IPS-NIHi7 (cell line): Measurements from ENCODE around the gene EDAR.

ENCODE experiments used
- DNase-seq: peaks from one replicate; pipeline ENCODE4 v3.0.0; 2012; ENCODE audit warnings: mixed read lengths; ENCODE audit errors: extremely low spot score

Gene EDAR

DNA sequence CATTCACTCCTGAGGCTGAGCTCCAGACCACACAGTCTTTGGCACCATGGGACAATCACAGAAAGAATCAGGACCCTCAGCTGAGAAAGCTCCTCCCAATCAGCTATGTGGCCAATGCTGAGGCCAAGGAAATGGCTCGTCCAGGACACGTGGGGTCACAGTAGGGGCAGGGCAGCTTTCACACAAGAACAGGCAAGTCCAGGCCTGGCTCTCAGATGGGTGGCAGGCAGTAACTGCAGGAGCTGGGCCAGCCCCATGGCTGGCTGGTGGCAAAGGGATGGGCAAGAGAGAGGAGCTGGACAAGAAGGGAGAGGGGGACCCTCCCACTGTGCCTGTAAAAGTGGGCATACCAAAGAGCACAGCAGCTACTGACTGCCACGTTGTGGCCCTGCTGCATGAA lies 12.2 kb upstream of the EDAR start:
- no peak for DNase-seq

DNA sequence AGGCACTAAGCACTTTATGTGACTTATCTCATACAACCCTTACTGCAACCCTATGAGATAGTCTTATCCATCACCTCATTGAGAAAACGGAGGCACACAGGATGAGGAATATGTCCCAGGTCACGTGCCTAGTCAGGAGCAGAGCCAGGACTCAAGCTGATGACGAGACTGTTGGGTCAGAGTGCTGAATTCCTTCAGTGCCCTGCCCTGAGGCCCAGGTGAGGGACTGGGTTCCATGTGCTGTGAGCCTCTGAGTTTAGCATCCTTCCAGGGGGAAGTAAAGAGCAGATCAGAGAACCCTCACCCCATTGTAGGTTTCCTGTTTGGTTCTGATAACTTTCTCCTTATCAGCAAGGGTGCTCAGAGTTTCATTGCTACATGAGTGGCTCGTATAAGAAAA lies 11.7 kb upstream of the EDAR start:
- no peak for DNase-seq

DNA sequence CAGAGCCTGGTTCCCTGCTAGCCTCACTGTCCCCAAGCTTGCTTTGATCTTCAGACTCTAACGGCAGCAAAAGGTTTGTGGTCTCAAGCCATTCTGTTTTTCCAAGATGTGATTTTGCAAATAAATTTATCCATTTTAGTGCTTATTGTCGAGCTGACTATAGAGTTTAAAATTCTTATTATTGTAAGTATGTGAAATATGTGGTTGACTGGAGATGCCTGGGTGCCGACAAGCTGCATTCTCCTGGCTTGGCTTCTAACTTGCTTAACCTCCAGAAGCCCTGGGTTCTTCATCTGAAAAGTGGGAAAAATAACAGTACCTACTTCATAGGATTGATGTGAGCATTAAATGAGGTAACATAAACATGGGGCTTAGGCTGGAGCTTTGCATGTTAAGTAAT lies 9.9 kb upstream of the EDAR start:
- DNase-seq: no peak

DNA sequence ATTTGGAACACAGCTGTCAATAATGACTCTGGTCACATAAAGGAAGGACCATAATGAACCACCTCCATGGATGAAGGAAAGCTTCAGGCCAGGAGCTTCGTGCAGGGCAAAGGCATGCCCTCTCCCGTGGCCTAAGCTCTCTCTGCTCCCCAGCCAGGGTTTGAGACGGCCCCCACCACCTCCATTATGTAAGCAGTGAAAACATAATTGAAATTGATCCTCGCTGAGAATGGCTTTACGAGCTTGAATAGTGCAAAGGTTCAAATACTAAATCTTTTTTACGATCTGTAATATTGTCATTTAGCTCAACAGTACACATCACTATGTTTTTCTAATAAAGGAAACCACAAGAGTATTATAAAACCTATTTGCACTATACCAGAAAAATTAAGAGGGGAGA lies 5.2 kb upstream of the EDAR start:
- no peak for DNase-seq

DNA sequence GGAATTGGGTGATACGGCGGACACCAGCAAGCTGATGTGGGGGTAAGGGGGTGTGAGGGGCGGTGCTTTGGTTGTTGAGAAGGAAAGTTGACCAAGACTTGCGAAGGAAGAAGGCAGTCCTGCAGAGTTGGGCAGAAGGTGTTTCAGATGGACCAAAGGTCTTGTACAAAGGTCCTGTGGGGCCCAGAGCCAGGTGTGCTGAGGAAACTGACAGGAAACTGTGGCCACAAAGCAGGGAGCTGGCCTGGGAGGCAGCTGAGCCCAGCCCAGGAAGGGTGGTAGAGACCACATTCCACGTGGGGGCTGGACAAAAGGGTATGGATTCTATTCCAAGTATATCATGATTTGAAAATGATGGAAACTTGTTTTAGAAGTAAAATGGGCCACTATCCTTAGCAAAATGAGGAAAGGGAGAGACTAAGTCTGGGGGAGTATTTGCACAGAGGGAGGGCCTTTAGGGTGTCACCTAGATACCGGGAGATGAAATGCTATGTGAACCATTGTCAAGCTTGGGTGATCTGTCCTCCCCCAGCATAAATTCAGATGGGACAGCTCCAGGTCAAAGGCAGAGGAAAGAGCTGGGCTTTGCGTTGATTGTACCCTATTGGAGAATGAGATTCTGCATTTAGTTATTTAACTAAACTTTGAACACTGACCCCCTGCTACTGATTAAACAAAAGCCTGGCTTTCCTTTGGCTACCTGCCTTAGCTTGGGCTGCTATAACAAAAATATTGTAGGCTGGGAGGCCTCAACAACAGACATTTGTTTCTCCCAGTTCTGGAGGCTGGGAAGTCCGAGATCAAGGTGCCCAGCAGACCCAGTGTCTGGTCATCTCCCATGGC lies 4.3 kb upstream of the EDAR start:
- DNase-seq: no peak

DNA sequence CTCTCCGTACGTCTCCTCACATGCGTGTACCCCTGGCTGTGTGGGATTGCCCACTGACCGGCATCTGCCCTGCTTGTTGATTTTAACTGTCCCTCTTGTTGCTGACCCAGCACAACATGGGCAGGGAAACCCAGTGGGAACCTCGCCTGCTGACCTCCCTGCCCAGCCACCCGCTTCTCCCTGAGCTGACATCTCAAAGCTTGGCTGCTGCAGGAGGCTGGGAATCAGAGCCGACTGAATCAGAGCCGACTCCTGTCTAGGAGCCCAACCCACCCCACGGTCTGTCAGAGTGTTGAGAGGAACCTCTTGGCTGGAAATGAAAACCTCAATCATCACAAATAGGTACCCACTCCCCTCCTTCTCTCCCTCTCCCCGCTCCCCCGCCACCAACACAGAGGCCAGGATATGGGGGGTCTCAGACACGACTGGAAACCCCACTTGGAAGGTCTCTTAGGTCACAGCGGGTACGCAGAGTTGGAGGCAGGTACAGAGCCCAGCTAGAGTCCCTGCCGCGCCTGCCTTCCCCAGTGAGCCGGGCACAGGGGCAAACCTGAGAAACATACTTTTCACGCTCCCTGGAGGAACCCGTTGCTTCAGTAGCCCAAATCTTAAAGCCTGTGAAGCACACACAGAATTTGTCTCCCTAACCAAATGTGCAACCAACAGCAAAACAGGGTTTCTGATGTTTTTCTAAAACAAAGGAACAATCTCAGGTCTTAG lies 784 bp downstream of the EDAR start:
- no peak for DNase-seq

DNA sequence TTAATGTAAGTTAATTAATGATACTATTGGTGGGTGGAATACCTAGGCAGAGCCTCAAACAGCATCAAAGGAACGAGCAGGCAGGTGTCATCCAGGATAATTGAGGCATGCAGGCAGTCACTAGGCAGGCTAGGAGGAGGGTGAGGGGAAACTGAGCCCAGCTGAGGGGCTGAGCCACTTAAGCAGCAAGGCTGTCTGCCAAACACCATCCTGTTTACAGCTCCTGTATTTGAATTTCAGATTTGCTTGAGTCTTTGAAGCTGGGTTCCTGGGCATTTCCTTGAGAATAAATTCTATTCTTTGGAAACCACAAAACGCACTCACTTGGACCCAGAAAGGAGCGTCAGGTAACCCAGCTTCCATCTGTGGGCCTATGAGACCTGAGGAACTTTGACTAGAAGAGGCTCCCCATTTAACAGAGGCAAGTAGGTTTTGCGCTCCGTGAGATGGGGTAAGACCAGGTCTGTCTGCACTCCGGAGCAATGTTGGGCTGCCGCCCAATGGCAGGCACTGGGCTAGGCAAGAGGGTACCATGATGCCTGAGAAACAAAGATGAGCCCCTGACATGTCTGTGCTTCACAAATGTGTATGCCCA lies 2.0 kb downstream of the EDAR start:
- no peak for DNase-seq

DNA sequence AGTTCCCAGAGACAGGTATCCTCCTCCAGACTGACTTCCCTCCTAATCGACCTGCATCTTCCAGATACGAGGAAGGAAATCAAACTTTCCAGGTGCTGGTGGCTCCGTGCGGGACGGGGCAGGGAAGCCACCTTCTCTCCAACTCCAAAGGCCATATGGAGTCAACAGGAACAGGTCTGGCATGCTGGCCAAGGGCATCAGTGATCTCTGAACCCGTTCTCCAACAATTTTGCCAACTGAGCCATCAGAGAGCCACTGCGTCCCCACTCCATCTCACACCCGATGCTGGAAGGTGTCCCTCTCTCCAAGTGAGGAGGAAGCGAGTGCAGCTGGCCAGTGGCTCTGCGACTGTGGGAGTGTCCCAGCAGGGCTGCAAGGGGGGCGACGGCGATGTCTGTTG lies 5.4 kb downstream of the EDAR start:
- DNase-seq: no peak

DNA sequence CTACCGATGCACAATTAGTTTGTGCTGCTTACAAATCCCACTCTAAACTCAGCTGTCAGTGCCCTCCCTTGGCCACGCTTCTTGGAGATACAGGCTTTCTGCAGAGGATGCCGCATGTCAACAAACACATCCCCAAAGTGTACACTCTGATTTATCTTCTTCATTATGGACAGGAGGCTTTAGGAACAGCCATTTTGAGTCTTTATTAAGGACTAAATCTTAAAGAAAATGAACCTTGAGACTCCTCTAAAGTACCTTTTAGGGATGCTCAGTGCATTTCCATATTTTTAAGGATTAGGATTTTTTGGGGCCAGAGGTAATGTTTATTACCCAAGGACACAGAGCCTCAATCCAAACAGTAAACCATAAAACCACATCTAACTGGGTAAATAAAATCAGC lies 6.0 kb downstream of the EDAR start:
- no peak for DNase-seq

DNA sequence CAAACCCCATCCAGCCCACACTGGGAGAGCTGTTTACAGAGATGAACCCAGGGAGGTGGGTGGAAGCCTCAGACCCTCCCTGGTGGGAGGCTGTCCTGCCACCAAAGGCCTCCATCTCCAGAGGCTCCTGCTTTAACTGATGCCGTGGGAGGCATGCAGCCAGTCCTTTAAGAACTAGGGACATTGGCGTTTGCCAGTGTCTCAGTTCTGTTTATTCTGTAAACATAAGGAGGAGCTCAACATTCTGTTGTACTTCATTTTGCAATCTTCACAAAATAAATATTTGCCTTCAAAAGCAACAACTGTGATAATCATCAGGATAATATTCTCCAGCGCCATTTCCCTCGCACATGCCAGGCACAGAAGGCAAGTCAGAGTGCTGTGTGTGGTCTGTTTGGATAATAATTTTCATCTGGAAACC lies 6.8 kb downstream of the EDAR start:
- DNase-seq: no peak

DNA sequence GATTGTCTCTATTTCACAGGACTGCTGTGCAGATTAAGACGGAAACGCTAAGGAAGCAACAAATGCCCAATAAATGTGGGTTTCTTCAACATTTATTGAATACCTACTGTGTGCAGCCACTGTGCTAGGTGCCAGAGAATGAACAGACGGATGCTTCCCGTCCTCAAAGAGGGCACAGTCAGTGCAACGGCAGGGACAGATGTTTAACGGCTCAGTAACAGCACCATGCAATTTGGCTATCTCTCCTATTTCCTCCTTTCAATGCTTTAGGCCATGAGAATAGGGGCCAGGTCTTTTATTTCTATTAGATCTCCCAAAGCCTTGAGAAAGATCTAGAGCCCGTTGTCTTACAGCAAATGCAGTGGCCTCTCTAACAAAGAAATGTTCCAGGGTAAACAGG lies 7.2 kb downstream of the EDAR start:
- no peak for DNase-seq

DNA sequence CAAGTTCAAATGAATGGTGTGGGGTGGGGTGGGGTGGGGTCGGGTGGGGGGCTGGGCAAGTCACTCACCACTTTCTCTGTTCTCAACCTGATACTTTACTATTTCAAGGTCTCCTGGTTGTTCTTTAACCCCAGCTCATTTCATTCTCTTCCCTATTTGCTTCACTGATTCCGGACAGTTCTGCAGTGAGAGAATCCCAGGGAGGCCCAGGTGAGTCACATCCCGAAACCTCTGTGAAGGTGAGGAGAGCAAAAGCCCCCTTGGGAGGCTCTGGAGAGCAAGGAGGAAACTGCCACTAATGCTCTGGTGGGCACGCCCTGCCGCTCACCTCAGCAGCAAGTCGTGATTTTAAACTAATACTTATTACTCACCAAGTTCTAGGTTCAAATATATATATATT lies 8.9 kb downstream of the EDAR start:
- DNase-seq: no peak

DNA sequence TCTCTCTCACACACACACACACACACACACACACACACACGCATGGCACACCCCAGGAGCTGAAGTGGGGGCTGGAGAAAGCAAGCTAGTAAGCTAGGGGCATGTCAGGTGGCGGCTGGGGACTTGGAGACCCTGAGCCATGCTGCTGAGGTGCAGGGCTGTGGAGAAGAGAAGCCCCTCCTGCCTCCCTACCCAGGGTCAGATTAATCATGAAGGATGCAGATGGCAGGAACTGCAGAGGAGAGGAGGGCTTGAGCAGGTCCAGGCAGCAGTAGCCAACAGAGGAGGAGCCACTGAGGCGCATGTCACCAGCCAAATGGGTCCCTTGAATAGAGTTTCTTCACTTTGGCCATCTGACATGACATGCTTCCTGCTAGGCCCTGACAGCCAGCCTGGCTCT lies 9.6 kb downstream of the EDAR start:
- no peak for DNase-seq

DNA sequence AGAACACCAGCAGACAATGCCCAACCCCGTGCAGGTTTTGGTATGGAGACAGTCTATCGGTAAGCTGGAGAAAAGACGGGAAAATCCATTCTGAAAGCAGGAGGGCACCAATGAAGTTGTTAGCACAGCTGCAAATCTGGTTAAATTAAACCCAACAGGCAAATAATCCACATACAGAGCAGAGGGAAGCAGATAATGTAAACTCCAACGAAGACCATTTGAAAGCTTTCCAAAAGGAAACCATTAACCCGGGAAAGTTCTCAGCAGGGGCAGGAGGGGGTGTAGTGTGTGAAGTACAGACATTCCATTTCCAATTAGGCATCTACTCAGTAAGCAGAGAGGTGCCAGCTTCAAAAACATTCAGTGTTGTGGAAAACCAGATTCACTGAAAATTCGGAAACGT lies 10.3 kb downstream of the EDAR start:
- no peak for DNase-seq

DNA sequence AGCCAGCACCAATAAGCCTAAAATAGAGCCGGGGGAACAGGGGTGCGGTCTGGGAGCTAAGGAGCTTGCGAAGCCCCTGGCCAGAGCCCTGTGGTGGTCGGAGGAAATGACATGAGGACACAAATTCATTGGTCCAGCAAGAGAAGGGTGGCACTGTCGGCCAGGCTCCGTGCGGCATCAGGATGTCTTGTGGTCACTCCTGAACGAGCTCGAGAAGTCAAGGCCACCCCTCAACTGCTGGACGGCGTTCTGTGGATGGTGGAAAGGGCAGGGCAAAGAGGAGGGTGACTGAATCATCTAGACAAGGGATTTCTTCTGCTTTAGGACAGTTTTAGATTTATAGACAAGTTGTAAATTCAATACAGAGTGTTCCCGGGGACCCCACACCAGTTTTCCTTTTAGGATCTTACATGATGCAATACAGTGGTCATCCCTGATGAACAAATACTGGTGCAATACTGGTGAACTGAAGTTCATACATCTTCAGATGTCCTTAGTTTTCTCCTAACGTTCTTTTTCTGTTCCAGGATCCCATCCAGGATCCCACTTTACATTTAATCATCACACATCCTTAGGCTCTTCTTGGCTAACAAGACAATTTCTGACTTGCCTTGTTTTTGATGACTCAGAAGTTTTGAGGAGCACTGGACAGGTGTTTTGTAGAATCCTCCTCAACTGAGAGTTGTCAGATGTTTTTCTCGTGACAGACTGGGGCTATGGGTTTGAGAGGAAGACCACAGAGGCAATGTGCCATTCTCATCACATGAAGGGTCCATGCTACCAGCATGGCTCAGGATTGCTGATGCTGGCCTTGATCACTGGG lies 13.2 kb downstream of the EDAR start:
- no peak for DNase-seq

DNA sequence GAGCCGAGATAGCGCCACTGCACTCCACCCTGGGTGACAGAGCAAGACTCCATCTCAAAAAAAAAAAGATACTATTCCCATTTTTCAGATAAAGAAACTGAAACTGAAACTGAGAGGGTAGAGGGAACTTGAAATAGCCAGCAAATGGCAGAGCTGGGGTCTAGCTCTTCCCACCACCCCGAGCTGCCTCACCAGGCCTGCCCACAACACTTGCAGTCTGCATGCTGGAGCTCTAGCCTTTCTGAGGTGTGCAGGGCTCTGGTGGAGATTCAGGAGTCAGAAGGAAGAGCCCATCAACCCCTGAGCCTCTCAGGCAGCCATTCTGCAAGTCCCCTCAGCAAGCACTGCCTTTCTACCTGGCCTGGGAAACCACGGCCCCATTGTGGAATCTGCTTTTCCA lies 14.3 kb downstream of the EDAR start:
- DNase-seq: no peak

DNA sequence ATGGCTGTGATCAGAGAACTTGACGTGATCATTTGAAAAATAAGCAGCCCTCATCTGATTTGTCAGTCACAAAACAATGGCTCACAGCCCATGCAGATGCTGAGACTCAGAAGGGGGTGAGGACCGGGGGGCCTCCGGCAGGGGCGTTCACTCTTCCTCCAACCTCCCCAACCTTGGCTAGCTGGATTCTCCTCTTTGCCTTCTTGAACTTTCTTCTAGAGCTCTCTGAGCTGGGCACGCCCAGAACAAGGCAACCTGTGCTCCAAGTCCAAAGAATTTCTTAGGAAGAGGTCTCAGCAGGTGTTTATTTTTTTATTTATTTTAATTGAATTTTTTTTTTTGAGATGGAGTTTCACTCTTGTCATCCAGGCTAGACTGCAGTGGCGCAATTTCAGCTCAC lies 16.4 kb downstream of the EDAR start:
- DNase-seq: no peak

DNA sequence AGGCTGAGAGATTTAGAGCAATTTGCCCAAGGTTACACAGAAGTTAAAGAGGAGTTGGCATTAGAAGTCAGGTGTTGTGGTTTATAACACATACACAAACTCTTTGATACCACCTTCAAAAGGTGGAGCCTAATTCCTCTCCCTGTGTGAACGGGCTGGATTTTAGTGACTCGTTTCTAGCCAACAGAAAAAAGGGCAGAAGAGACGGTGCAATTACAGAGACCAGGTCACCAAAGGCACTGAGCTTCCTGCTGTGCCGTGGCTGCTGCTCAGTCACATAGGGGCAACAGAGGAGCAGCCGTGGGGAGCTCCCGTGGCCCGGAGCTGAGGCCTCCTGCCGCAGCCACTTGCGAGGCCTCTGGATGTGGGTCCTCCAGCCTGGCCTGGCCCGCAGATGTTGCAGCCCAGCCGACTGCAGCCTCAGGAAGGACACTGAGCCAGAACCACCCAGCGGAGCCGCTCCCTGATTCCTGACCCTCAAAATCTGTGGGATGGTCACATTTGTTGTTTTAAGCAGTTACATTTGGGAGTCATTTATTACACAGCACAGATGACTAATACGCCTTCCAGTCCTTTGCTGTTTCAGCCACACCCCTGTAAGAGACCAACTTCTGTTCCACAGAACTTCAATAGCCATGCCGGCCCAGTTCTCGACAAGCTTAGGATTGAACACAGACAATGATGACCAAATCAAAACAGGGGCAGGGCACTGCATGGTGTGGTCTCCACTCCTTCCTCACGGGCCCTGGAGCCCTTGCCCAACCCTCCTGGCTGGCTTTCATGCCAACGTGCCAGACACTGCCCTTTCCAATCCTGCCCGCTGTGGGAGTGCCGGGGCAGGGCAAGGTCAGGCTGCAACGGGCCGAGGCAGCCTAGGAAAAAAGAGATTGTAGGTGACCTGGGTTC lies 17.1 kb downstream of the EDAR start:
- DNase-seq: no peak

DNA sequence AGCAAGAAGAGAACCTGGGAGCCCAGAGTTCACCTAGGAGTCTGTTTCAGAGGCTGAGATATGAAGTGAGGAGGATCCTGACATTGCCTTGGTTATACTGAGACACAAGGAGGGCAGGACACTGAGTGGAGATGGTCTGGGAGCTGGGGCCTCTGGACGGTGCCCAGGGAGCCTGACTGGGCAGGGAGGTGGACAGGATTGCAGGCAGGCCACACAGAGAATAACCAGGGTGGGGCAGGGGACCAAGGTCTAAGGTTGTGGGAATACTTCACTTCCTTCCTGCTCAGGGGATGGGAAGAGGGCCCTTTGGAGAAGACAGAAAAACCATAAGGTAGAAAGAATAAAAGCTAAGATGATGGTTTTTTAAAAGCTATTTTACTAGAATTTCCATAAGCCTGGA lies 18.7 kb downstream of the EDAR start:
- no peak for DNase-seq

DNA sequence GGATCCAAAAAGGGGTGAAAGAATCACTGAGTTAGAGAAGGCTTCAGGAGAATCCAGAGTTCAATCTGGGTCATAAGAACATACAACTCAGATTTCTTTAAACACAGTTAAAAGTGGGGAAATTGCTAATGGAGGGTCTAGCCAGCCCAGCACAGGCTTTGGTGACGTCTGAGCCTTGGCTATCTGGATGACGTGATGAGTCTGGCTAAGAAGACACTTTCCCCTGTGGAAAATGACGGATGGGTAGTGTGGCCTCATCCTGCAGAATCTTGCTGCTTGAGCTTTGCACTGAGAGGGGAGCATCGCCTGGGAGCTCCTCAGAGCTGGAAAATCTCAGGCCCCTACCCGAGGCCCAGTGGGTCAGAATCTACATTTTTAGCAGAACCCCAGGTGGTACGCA lies 19.2 kb downstream of the EDAR start:
- DNase-seq: no peak

DNA sequence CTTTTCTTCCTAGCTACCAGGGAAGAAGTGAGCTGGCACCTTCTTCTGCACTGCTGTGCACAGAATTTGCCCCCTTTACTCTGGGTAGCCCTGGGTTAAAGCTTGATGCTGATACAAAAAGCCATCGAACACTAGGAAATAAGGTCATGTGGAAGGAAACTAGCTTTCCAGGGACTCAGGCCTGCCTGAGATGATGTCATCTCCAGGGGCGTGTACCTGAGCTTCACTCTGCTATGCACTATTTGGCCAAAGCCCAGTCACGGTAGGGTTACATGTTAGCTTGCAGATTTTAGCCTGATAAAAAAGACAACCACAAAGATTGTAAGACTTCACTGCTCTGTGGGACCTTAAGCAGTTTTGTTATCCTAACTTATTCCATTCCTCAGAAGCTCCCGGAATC lies 20.4 kb downstream of the EDAR start:
- peak; percentile 53 for DNase-seq
